Endothelial cell of umbilical vein (primary cell): ENCODE results near the gene HTT. TPM values are rescaled to one million over a fixed set of nuclear protein-coding genes. Genes with fewer than 3 reads are reported as not detected.

Experiments
- BruUV-seq: library from RNA; stranded (reverse); fragments of 400-500 nt; replicated peaks from 2 replicates; lab custom pipeline; 2021; lab: Mats Ljungman, UMichigan
- CTCF ChIA-PET: fragments of 300-600, 350-600 bp; sonication (Branson Sonifier 250); formaldehyde crosslinking; loops from one replicate; lab custom pipeline; 2021; ENCODE audit warnings: antibody characterized with exemption, inconsistent platforms; lab: Charles Lee
- POLR2A ChIA-PET: fragments of 300-600, 350-600 bp; sonication (Branson Sonifier 250); formaldehyde crosslinking; loops from one replicate; lab custom pipeline; 2021; ENCODE audit warnings: antibody characterized with exemption, inconsistent platforms; lab: Charles Lee
- DNase-seq: peaks from one replicate; pipeline ENCODE4 v3.0.0-alpha.2; 2011; ENCODE audit warnings: low read depth, low spot score
- FAIRE-seq: peaks from 2 replicates; lab custom pipeline; 2011; peaks lifted over from hg19 to GRCh38; lab: Jason Lieb, UNC
- H2AFZ ChIP-seq: 2 replicates; pipeline ENCODE4 v1.6.0; 2012; ENCODE audit warnings: low read depth, low read length, control low read depth, inconsistent platforms
- H3K27ac ChIP-seq: 2 replicates; pipeline ENCODE4 v1.5.1; 2011; ENCODE audit warnings: low read depth, mild to moderate bottlenecking, control low read depth, low read length, moderate library complexity; ENCODE audit not compliant: insufficient read depth
- H3K27me3 ChIP-seq, 2 experiments: 2 replicates each; pipeline versions ENCODE4 v1.6.0 to v1.6.1; 2011; ENCODE audit warnings: low read length in 2 of 2, mixed read lengths in 1 of 2; ENCODE audit not compliant: control insufficient read depth in 2 of 2, insufficient read depth in 2 of 2
- H3K36me3 ChIP-seq, 2 experiments: 2 replicates in 1 of 2; 3 replicates in 1 of 2; pipeline ENCODE4 v1.5.1; 2011; ENCODE audit warnings: low read length in 2 of 2, mild to moderate bottlenecking in 1 of 2, moderate library complexity in 1 of 2; ENCODE audit not compliant: control insufficient read depth in 2 of 2, insufficient read depth in 2 of 2; ENCODE audit errors: extremely low read depth in 1 of 2
- H3K4me1 ChIP-seq: 3 replicates; pipeline ENCODE4 v1.5.1; 2011; ENCODE audit warnings: mild to moderate bottlenecking, low read length; ENCODE audit not compliant: control insufficient read depth, insufficient read depth; ENCODE audit errors: extremely low read depth
- H3K4me2 ChIP-seq: 2 replicates; pipeline ENCODE4 v1.6.1; 2011; ENCODE audit warnings: low read length, control low read depth, mixed read lengths; ENCODE audit not compliant: insufficient read depth
- H3K4me3 ChIP-seq, 3 experiments: fragments of 200-600 bp in 1 of 3; sonication (generic), shearing (Covaris generic) in 1 of 3; replicated peaks in 1 of 3; 2 replicates each; pipeline ENCODE4 v1.5.1; 2011 to 2016; ENCODE audit warnings: control low read depth in 3 of 3, low read length in 3 of 3, mild to moderate bottlenecking in 2 of 3, inconsistent platforms in 1 of 3, low read depth in 1 of 3, moderate library complexity in 1 of 3; ENCODE audit not compliant: insufficient read depth in 1 of 3
- H3K79me2 ChIP-seq: 2 replicates; pipeline ENCODE4 v1.6.0; 2012; ENCODE audit warnings: low read length, inconsistent platforms; ENCODE audit not compliant: control insufficient read depth, insufficient read depth
- H3K9ac ChIP-seq: replicated peaks from 2 replicates; pipeline ENCODE3; 2011; ENCODE audit warnings: low read length, control low read depth; ENCODE audit not compliant: insufficient read depth; ENCODE audit errors: extremely low read depth
- H3K9me1 ChIP-seq: replicated peaks from 3 replicates; pipeline ENCODE4 v1.6.0; 2011; ENCODE audit warnings: mild to moderate bottlenecking, low read length; ENCODE audit not compliant: control insufficient read depth, insufficient read depth; ENCODE audit errors: extremely low read depth
- H3K9me3 ChIP-seq: replicated peaks from 2 replicates; pipeline ENCODE4 v1.5.1; 2012; ENCODE audit warnings: low read length, inconsistent platforms; ENCODE audit not compliant: control insufficient read depth, insufficient read depth
- H4K20me1 ChIP-seq: replicated peaks from 2 replicates; pipeline ENCODE3; 2011; ENCODE audit warnings: mild to moderate bottlenecking, low read length; ENCODE audit not compliant: control insufficient read depth, insufficient read depth; ENCODE audit errors: extremely low read depth
- CTCF ChIP-seq, 2 donors: IDR thresholded peaks; 1 replicate in 1 of 2; 2 replicates in 1 of 2; pipeline ENCODE4 v1.5.1; 2011; ENCODE audit warnings: low read length in 2 of 2, mild to moderate bottlenecking in 2 of 2, moderate library complexity in 2 of 2, control low read depth in 1 of 2, inconsistent platforms in 1 of 2, low read depth in 1 of 2; ENCODE audit not compliant: insufficient read depth in 1 of 2; ENCODE audit errors: extremely low read depth in 1 of 2
- EZH2 ChIP-seq: IDR thresholded peaks from 2 replicates; pipeline ENCODE4 v1.6.1; 2012; ENCODE audit warnings: borderline replicate concordance, low read depth, mild to moderate bottlenecking, moderate library complexity, low read length, inconsistent platforms; ENCODE audit not compliant: severe bottlenecking
- FOS ChIP-seq: IDR thresholded peaks from 2 replicates; pipeline ENCODE4 v1.6.1; 2011; ENCODE audit warnings: mild to moderate bottlenecking, low read length, moderate library complexity, borderline replicate concordance; ENCODE audit not compliant: insufficient read depth
- GATA2 ChIP-seq: IDR thresholded peaks from 2 replicates; pipeline ENCODE4 v1.7.0; 2011; ENCODE audit warnings: low read depth, mild to moderate bottlenecking, moderate library complexity, mixed read lengths, low read length; ENCODE audit not compliant: insufficient read length, insufficient read depth
- JUN ChIP-seq: IDR thresholded peaks from 2 replicates; pipeline ENCODE4 v1.6.1; 2011; ENCODE audit warnings: borderline replicate concordance, low read depth; ENCODE audit not compliant: insufficient read length, insufficient read depth
- MYC ChIP-seq: IDR thresholded peaks from one replicate; pipeline ENCODE4 v1.6.1; 2011; ENCODE audit warnings: mild to moderate bottlenecking, low read depth, low read length
- POLR2A ChIP-seq: IDR thresholded peaks from 2 replicates; pipeline ENCODE4 v1.6.1; 2012; ENCODE audit warnings: low read depth, mild to moderate bottlenecking, control low read depth, low read length
- POLR2AphosphoS5 ChIP-seq: IDR thresholded peaks from 2 replicates; pipeline ENCODE4 v1.6.1; 2012; ENCODE audit warnings: low read depth, mild to moderate bottlenecking, control low read depth, low read length, moderate library complexity; ENCODE audit not compliant: insufficient read depth
- dilution Hi-C: fragments of 300-500 bp; cut with MboI; formaldehyde crosslinking; loops from one replicate; pipeline ENCODE4 v1.15.0; 2019; ENCODE audit warnings: low sequenced_read_pairs; ENCODE audit not compliant: extremely low pct_ligation_motif_present
- intact Hi-C: fragments of 100-400 bp; cut with micrococcal nuclease; formaldehyde crosslinking; loops from one replicate; pipeline ENCODE4 v1.10.0; 2022
- polyA plus RNA-seq, 4 experiments: library from polyadenylated mRNA; depleted of rRNA in 3 of 4; stranded (reverse) in 3 of 4; unstranded in 1 of 4; fragments of >200 nt; gene quantifications; 2 replicates each; pipeline versions ENCODE4 v1.2.1 to v1.2.3, GENCODE V29; 2011 to 2012; ENCODE audit warnings: missing spikeins in 1 of 4
- total RNA-seq: library from RNA; stranded (reverse); gene quantifications from 2 replicates; pipeline ENCODE4 v1.2.3, GENCODE V29; 2021
- TF ChIP-seq, protein P1 (sequence below): IDR thresholded peaks from 2 replicates; pipeline ENCODE4 v1.6.1; 2011; ENCODE audit not compliant: insufficient read depth, insufficient read length

The HTT gene
- total and polyA plus RNA-seq, 2 donors (not counting 3 experiments of a cell fraction or from before 2014, with no cell fraction given) = 15.7 to 61.2 TPM

GRCh38 chr4:3201718-3202702 lies 127.5 kb downstream of the HTT start:
- intact Hi-C loops (no loop called here), dilution Hi-C loops (no loop called here)
- TF ChIP-seq, protein P1, sequence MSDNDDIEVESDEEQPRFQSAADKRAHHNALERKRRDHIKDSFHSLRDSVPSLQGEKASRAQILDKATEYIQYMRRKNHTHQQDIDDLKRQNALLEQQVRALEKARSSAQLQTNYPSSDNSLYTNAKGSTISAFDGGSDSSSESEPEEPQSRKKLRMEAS = no peak
- TF ChIP-seq JUN = no peak
- no peak for TF ChIP-seq EZH2
- TF ChIP-seq POLR2AphosphoS5 = no peak
- TF ChIP-seq GATA2 = no peak
- no peak for TF ChIP-seq CTCF (IDR thresholded peaks at IDR 0.05; ENCODE audit: extremely low read depth in 1 of 2, insufficient read depth in 1 of 2, low read depth in 1 of 2, low read length in 2 of 2)
- no peak for TF ChIP-seq MYC
- TF ChIP-seq POLR2A = no peak
- no peak for TF ChIP-seq FOS
- H3K79me2 ChIP-seq = no peaks in the 10 kb centered on the region
- peak; percentile 78 for FAIRE-seq
- BruUV-seq = no TSS peak
- no peaks in the 10 kb centered on the region for H3K27me3 ChIP-seq
- H3K9me1 ChIP-seq = no peaks in the 10 kb centered on the region
- H3K27ac ChIP-seq = no peak overlapping the region
- no peak overlapping the region for H3K9ac ChIP-seq
- H4K20me1 ChIP-seq = no peaks in the 10 kb centered on the region
- no peak overlapping the region for H3K4me3 ChIP-seq
- no peak overlapping the region for H3K4me2 ChIP-seq
- no peaks in the 10 kb centered on the region for H3K9me3 ChIP-seq
- H3K36me3 ChIP-seq = peaks cover 3 to 5% of the 10 kb centered on the region in 2 experiments
- ChIA-PET POLR2A (no interaction called here), CTCF (interaction anchor here (1.0 kb wide), 1 partner anchor 279 kb away, joined by 4 read pairs; no protein-coding TSS in a partner anchor)
- no peak for DNase-seq
- no peaks in the 10 kb centered on the region for H3K4me1 ChIP-seq
- H2AFZ ChIP-seq = no peak overlapping the region
